ENCODE measurements around the gene PHF2. TPM values are rescaled to one million over a fixed set of nuclear protein-coding genes. Genes with fewer than 3 reads are reported as not detected.

PHF2 gene
- total RNA-seq, 1 donor from 2014 or later, result 28.7 TPM

- intact Hi-C loops (cut with DNase I), result no loop called here
- no peak for DNase-seq (ENCODE audit: missing footprints)
Observed at GRCh38 chr9:93614830-93615468, 38.6 kb downstream of the PHF2 start.

GRCh38 chr9:93616044-93616443 lies 39.7 kb downstream of the PHF2 start:
- intact Hi-C loops (cut with DNase I), result no loop called here
- ATAC-seq (no peak), DNase-seq (ENCODE audit: missing footprints) (no peak)

More at GRCh38 chr9:93614830-93615468, 38.6 kb downstream of the PHF2 start:
- no peak for ATAC-seq

- ATAC-seq, result no peak
- no peak for DNase-seq (ENCODE audit: missing footprints)
- intact Hi-C loops (cut with DNase I), result no loop called here
Observed at GRCh38 chr9:93617273-93617672, 40.9 kb downstream of the PHF2 start.

- ATAC-seq (no peak), DNase-seq (ENCODE audit: missing footprints) (no peak)
- intact Hi-C loops (cut with DNase I), result no loop called here
Observed at GRCh38 chr9:93619272-93619775, 42.9 kb downstream of the PHF2 start.

- intact Hi-C loops (cut with DNase I), result no loop called here
- DNase-seq (ENCODE audit: missing footprints) (no peak), ATAC-seq (no peak)
Observed at GRCh38 chr9:93620041-93620506, 43.7 kb downstream of the PHF2 start.

- ATAC-seq (peak; percentile 76), DNase-seq (ENCODE audit: missing footprints) (no peak)
- intact Hi-C loops (cut with DNase I), result no loop called here
Observed at GRCh38 chr9:93620881-93621820, 44.8 kb downstream of the PHF2 start.

GRCh38 chr9:93621922-93622321 lies 45.5 kb downstream of the PHF2 start:
- DNase-seq (ENCODE audit: missing footprints), result no peak
- intact Hi-C loops (cut with DNase I), result no loop called here
- no peak for ATAC-seq

- DNase-seq (ENCODE audit: missing footprints) (no peak), ATAC-seq (no peak)
- intact Hi-C loops (cut with DNase I), result no loop called here
Observed at GRCh38 chr9:93622691-93623090, 46.3 kb downstream of the PHF2 start.

GRCh38 chr9:93623753-93624152 lies 47.4 kb downstream of the PHF2 start:
- DNase-seq (ENCODE audit: missing footprints) (no peak), ATAC-seq (no peak)

GRCh38 chr9:93624431-93624834 lies 48.0 kb downstream of the PHF2 start:
- no peak for DNase-seq (ENCODE audit: missing footprints)
- ATAC-seq, result no peak
- intact Hi-C loops (cut with DNase I), result no loop called here

More at GRCh38 chr9:93623753-93624152, 47.4 kb downstream of the PHF2 start:
- intact Hi-C loops (cut with DNase I), result no loop called here

GRCh38 chr9:93624977-93625376 lies 48.6 kb downstream of the PHF2 start:
- intact Hi-C loops (cut with DNase I), result no loop called here
- no peak for ATAC-seq

GRCh38 chr9:93629920-93630319 lies 53.5 kb downstream of the PHF2 start:
- ATAC-seq (no peak), DNase-seq (ENCODE audit: missing footprints) (no peak)
- intact Hi-C loops (cut with DNase I), result no loop called here

More at GRCh38 chr9:93624977-93625376, 48.6 kb downstream of the PHF2 start:
- DNase-seq (ENCODE audit: missing footprints), result no peak

- no peak for ATAC-seq
- intact Hi-C loops (cut with DNase I), result no loop called here
- DNase-seq (ENCODE audit: missing footprints), result no peak
Observed at GRCh38 chr9:93630806-93631411, 54.5 kb downstream of the PHF2 start.

GRCh38 chr9:93633492-93634221 lies 57.3 kb downstream of the PHF2 start:
- intact Hi-C loops (cut with DNase I), result no loop called here
- no peak for ATAC-seq
- DNase-seq (ENCODE audit: missing footprints), result no peak

GRCh38 chr9:93634311-93635185 lies 58.2 kb downstream of the PHF2 start:
- intact Hi-C loops (cut with DNase I), result no loop called here
- no peak for DNase-seq (ENCODE audit: missing footprints)
- no peak for ATAC-seq

- intact Hi-C loops (cut with DNase I), result no loop called here
- no peak for ATAC-seq
Observed at GRCh38 chr9:93635186-93636107, 59.1 kb downstream of the PHF2 start.

GRCh38 chr9:93636172-93636661 lies 59.8 kb downstream of the PHF2 start:
- ATAC-seq, result no peak
- DNase-seq (ENCODE audit: missing footprints), result no peak
- intact Hi-C loops (cut with DNase I), result no loop called here

More at GRCh38 chr9:93635186-93636107, 59.1 kb downstream of the PHF2 start:
- no peak for DNase-seq (ENCODE audit: missing footprints)

Data from Right ventricle myocardium inferior (tissue), 1 donor.